ENCODE data around the gene PEX14. TPM values are rescaled to one million over a fixed set of nuclear protein-coding genes. Genes with fewer than 3 reads are reported as not detected.

The PEX14 gene
- total and polyA plus RNA-seq, 10 of the 15 experiments (the other 5 are each of a cell fraction or from before 2014, with no cell fraction given): 1.4 to 23.2 (median 12.0) TPM

DNA sequence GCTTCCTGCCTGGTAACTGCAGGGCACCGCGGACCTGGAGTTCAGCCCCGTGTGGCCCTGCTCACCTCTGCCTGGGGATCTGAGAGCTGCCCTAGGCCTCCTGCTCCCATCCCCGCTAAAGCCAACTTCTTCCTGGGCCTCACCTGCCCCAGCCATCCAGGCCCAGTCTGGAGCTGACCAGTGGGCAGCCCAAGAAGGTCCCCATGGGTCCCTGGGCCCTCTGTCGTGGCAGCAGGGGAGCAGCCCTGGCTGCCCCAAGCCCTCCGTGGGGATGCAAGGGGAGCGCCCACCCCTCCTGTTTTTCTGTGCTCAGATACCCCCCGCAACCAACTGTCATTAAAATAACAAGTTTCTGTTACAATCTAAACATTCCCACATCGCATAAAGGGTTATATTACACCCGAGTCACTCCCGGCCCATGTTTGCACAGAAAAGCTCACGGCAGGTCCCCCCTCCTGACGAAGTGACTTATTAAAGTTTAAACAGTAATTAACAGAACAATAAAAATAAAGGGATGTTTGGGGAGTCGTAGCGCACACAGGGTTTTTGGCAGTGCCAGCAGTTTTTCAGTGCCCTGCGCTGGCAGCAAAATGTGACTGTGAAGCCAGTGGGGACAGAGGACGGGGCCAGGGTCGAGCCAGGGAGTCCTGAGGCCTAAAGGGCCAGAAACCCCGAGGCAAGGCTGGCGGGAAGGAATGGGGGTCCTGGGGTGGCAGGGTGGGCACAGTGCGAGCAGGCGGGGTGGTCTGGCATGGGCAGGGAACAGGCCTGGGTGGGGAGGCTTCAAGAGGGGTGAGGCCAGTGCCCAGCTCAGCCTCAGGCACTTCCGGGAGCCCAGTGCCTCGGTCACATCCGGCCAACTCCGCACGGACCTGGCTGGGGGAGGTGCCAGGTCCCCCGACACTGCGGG lies 200.2 kb downstream of the PEX14 start:
- H3K4me2 ChIP-seq (ENCODE audit: control insufficient read depth, insufficient read depth): no peak overlapping the region
- in situ Hi-C loops (cut with MboI) (no loop called here), intact Hi-C loops (cut with micrococcal nuclease; ENCODE audit: unreplicated experiment) (no loop called here)
- no peaks in the 10 kb centered on the region for H3K79me2 ChIP-seq (ENCODE audit: control insufficient read depth, insufficient read depth, low read length)
- H3K27me3 ChIP-seq (replicated peaks in 1 of 2; ENCODE audit: control insufficient read depth in 2 of 2, insufficient read depth in 2 of 2, low read length in 1 of 2): no peaks in the 10 kb centered on the region
- H3K9me3 ChIP-seq (replicated peaks; ENCODE audit: control insufficient read depth, insufficient read depth, low read length): no peaks in the 10 kb centered on the region
- BruUV-seq (replicated peaks): no TSS peak
- POLR2A ChIA-PET: no interaction called here
- SMC1A ChIA-PET (ENCODE audit: uncharacterized antibody, unreplicated experiment): no interaction called here
- ATAC-seq: no peak
- no peak for DNase-seq (ENCODE audit: low read depth, low spot score)
- RAD21 ChIA-PET (ENCODE audit: unreplicated experiment): no interaction called here
- H2AFZ ChIP-seq (ENCODE audit: control insufficient read depth, low read depth, low read length): no peak overlapping the region
- no peak for FAIRE-seq
- no peak overlapping the region for H3K27ac ChIP-seq (ENCODE audit: control insufficient read depth, insufficient read depth)
- no peaks in the 10 kb centered on the region for H3K4me1 ChIP-seq (ENCODE audit: control insufficient read depth, insufficient read depth, low read length)
- no peaks in the 10 kb centered on the region for H3K36me3 ChIP-seq (ENCODE audit: control insufficient read depth in 2 of 2, insufficient read depth in 2 of 2, low read length in 1 of 2)
- TF ChIP-seq BACH1 (IDR thresholded peaks at IDR 0.05; ENCODE audit: borderline replicate concordance): no peak
- no peaks in the 10 kb centered on the region for H4K20me1 ChIP-seq (ENCODE audit: control insufficient read depth, insufficient read depth)
- CTCF ChIA-PET: no interaction called here
- H3K9ac ChIP-seq (ENCODE audit: control insufficient read depth, insufficient read depth, low read length): no peak overlapping the region
- no peak overlapping the region for H3K4me3 ChIP-seq
- WGBS (ENCODE audit: insufficient coverage, insufficient replicate concordance, low lambda C conversion rate, missing lambda C conversion rate): 90% methylated on average over 23 of the region's 29 CpGs

DNA sequence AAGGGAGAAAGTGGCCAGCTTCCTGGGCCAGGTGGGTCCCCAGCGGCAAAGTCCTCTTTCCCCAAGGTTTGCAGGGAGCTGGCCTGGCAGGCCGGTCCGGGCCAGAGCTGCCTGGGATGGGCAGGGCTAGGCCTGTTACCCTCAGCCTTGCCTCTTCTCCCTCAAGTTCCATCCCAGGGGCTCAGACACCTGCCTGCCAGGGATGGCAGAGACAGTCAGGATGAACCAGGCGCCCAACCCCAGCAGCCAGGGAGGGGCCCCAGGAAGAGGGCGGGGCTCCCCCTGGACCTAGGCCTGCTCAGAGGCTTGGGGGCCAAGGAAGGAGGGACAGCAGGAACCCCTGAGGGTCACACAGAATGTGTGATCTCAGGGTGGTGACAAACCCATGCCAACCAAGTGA lies 201.1 kb downstream of the PEX14 start:
- WGBS (ENCODE audit: insufficient coverage, insufficient replicate concordance, low lambda C conversion rate, missing lambda C conversion rate): 67% methylated on average over 5 of the region's 5 CpGs
- CTCF ChIA-PET: no interaction called here
- H3K27me3 ChIP-seq (replicated peaks in 1 of 2; ENCODE audit: control insufficient read depth in 2 of 2, insufficient read depth in 2 of 2, low read length in 1 of 2): no peaks in the 10 kb centered on the region
- no peak for FAIRE-seq
- no peaks in the 10 kb centered on the region for H3K4me1 ChIP-seq (ENCODE audit: control insufficient read depth, insufficient read depth, low read length)
- no peak overlapping the region for H2AFZ ChIP-seq (ENCODE audit: control insufficient read depth, low read depth, low read length)
- H3K27ac ChIP-seq (ENCODE audit: control insufficient read depth, insufficient read depth): no peak overlapping the region
- intact Hi-C loops (cut with micrococcal nuclease; ENCODE audit: unreplicated experiment) (no loop called here), in situ Hi-C loops (cut with MboI) (no loop called here)
- H3K36me3 ChIP-seq (ENCODE audit: control insufficient read depth in 2 of 2, insufficient read depth in 2 of 2, low read length in 1 of 2): no peaks in the 10 kb centered on the region
- SMC1A ChIA-PET (ENCODE audit: uncharacterized antibody, unreplicated experiment): no interaction called here
- DNase-seq (ENCODE audit: low read depth, low spot score): no peak
- no peak overlapping the region for H3K9ac ChIP-seq (ENCODE audit: control insufficient read depth, insufficient read depth, low read length)
- H3K4me2 ChIP-seq (ENCODE audit: control insufficient read depth, insufficient read depth): no peak overlapping the region
- no peaks in the 10 kb centered on the region for H4K20me1 ChIP-seq (ENCODE audit: control insufficient read depth, insufficient read depth)
- H3K79me2 ChIP-seq (ENCODE audit: control insufficient read depth, insufficient read depth, low read length): no peaks in the 10 kb centered on the region
- H3K4me3 ChIP-seq: no peak overlapping the region
- H3K9me3 ChIP-seq (replicated peaks; ENCODE audit: control insufficient read depth, insufficient read depth, low read length): no peaks in the 10 kb centered on the region
- ATAC-seq: no peak
- POLR2A ChIA-PET: no interaction called here
- RAD21 ChIA-PET (ENCODE audit: unreplicated experiment): no interaction called here
- no TSS peak for BruUV-seq (replicated peaks)
- TF ChIP-seq ATF7 (IDR thresholded peaks at IDR 0.05; ENCODE audit: low read depth) (no peak), CBX5 (IDR thresholded peaks at IDR 0.05; ENCODE audit: low read depth) (no peak), MXI1 (IDR thresholded peaks at IDR 0.05; ENCODE audit: low read depth, low read length) (no peak), IRF4 (IDR thresholded peaks at IDR 0.05; ENCODE audit: low read depth, low read length) (no peak), TAF1 (IDR thresholded peaks at IDR 0.05; ENCODE audit: borderline replicate concordance, low read depth, low read length) (no peak), FOXK2 (IDR thresholded peaks at IDR 0.05) (no peak), ZBED1 (IDR thresholded peaks at IDR 0.05; ENCODE audit: borderline replicate concordance) (no peak), CREM (IDR thresholded peaks at IDR 0.05; ENCODE audit: low read depth) (no peak), ZNF217 (IDR thresholded peaks at IDR 0.05) (no peak), SRF (IDR thresholded peaks at IDR 0.05; ENCODE audit: low read depth in 2 of 2, low read length in 2 of 2) (no peak), NBN (IDR thresholded peaks at IDR 0.05) (no peak), MEF2A (IDR thresholded peaks at IDR 0.05; ENCODE audit: insufficient read depth, low read depth, low read length) (no peak), POLR2AphosphoS2 (IDR thresholded peaks at IDR 0.05; ENCODE audit: low read depth, low read length) (no peak), ESRRA (IDR thresholded peaks at IDR 0.05; ENCODE audit: low read length) (no peak), ZNF207 (IDR thresholded peaks at IDR 0.05; ENCODE audit: borderline replicate concordance) (no peak), ETV6 (conservative IDR thresholded peaks at IDR 0.05 in 1 of 2, IDR thresholded peaks at IDR 0.05 in 1 of 2; ENCODE audit: borderline replicate concordance in 1 of 2, low read depth in 1 of 2) (no peak), POLR2A (IDR thresholded peaks at IDR 0.05; ENCODE audit: low read depth, low read length) (no peak), PML (IDR thresholded peaks at IDR 0.05; ENCODE audit: low read length) (no peak)
- TF ChIP-seq, protein P1, sequence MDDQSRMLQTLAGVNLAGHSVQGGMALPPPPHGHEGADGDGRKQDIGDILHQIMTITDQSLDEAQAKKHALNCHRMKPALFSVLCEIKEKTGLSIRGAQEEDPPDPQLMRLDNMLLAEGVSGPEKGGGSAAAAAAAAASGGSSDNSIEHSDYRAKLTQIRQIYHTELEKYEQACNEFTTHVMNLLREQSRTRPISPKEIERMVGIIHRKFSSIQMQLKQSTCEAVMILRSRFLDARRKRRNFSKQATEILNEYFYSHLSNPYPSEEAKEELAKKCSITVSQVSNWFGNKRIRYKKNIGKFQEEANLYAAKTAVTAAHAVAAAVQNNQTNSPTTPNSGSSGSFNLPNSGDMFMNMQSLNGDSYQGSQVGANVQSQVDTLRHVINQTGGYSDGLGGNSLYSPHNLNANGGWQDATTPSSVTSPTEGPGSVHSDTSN (IDR thresholded peaks at IDR 0.05; ENCODE audit: insufficient replicate concordance, low read depth, low read length): no peak
